HG03280 (cell line): ENCODE results near the gene PARD3.
"Not testable (repeated sequence)": the region's sequence is repeated elsewhere in the genome, so short reads cannot be mapped to it uniquely, and the experiment has no call there.

ENCODE experiments used
- ATAC-seq: cut with Tn5 transposase; IDR thresholded peaks from one replicate; pipeline ENCODE4 v1.9.1; 2021; ENCODE audit warnings: mild to moderate bottlenecking, moderate library complexity; ENCODE audit not compliant: unreplicated experiment

The PARD3 gene

GRCh38 chr10:34438741-34439140 lies 376.4 kb downstream of the PARD3 start:
- ATAC-seq, result no peak

DNA sequence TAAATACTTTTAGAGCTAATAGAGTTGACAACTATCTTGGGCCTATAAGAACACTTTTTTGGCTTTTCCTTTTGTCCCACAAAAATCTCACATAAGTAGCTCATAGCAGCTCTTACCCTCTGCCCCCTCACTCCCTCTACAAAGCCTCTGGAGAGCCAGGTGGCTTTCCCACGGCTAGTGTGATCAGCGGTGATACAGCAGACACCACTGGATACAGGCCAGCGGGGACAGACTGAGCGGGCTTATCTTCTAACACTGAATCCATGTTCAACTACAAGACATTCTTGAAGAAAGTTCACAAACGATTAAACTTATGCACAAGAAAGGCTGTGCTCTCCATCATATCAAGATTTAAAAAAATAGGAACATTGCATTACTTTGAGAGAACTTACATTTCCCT lies 377.2 kb downstream of the PARD3 start:
- no peak for ATAC-seq

DNA sequence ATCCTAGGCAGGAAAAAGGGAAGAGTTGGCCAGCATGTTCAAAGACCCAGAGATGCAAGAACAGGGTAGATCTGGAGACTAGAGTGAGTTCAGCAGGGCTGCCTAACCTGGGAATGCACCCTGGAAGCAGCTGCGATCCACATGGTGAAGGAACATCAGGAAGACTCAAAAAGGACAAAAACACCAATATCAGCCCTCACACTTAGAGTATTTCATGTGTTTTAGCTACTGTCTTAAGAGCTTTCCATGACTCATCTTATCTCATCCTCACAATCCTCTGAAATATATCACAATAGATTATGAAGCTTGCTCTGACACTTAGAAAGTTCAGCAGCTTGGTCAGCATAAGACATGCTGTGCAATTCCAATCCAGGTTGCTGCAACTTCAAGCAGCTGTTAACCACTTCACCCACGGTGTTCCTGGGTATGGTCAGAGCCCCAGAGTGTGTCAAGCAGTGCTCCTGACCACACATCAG lies 380.9 kb downstream of the PARD3 start:
- no peak for ATAC-seq

DNA sequence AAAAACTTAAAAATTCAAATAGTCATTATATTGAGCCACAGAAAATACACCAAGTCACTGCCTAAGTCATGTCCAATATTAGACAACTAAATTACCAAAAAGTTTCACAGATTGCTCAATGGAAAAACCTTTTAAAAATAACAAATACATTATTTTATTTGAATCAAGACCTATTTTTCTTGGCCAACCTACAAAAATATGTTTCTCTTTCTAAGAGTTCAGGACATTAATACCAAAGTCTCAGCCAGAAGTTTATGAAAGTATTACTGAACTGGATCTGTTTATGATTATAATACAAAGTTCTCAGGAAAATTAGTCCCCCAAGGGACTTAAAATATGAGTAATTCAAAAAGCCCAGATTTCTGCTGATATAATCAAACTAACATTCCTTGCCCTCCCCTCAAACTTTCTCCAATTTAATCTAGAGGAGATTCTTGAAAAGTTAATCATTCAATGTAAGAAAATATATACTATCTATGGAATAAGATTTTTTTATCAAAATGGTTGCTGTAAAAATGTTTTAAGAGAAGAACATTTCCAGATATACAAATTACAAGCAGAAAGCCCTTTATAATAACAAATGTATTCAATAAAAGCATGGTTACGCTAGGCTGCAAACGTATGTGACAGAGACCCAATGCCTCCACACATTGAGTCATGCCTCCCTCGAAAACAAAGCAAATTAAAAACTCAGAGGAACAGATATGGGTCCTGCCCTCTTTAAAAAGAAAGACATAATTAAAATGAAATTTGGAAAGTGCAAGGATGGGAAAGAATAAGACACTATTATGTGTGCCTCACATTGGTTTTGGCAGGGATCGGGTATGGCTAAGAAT lies 381.6 kb downstream of the PARD3 start:
- ATAC-seq, result no peak

DNA sequence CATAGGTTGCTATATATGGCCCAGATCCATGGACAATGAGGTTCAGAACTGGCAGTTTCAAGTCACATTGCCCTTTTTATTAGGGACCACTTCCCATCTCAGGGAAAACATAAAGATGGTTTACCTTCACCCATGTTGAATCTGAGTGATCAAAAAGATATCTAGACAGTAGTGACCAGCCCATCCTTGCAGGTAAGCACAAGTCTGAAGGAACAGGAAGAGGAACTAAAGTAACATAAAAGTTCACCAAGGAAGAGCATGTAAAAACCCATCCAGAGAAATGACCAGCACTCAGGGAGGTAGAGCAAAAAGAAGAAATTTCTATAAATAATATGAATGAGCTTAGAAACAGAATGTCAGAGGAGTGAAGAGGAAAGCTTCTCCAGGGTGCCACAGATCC lies 382.5 kb downstream of the PARD3 start:
- no peak for ATAC-seq

- no peak for ATAC-seq
Measured at GRCh38 chr10:34430685-34431084, 384.4 kb downstream of the PARD3 start.

- ATAC-seq, result no peak
Measured at GRCh38 chr10:34428501-34428900, 386.6 kb downstream of the PARD3 start.

DNA sequence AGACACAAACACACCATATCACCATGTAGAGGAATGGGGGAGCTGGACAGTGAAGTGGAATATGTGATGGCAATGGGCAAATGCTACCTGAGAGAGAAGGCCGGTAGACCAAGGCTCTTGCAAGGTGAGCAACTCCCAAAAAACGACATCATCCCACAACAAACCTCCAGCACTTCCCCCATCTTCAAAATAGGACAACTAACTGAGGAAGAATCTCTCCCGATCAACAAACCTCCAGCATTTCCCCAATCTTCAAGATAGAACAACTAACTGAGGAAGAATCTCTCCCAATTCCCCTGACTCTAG lies 387.2 kb downstream of the PARD3 start:
- ATAC-seq, result no peak

DNA sequence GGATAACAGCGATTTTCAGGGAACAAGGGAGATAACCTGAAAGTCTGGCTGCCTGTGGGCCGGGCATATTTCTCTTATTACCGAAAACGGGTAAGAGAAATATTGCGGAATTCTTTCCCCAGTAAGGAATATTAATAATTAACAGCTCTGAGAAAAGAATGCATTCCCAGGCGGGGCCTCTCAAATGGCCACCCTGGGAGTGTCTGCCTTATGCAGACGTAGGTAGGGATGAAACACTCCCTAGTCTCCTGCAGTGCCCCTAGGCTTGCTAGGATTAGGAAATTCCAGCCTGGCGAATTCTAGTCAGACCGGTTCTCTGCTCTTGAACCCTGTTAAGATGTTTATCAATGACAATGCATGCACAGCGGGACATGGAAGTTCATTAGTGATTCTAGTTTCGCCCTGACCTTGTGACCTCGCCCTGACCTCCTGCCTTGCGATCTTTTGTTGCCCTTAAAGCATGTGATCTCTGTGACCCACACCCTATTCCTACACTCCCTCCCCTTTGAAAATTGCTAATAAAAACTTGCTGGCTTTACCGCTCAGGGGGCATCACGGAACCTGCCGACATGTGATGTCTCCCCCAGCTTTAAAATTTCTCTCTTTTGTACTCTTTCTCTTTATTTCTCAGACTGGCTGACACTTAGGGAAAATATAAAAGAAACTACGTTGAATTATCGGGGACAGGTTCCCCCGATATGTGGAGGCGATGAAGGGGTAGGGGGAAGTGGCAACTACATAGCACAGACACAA lies 387.8 kb downstream of the PARD3 start:
- ATAC-seq, result not testable (repeated sequence)

- ATAC-seq, result not testable (repeated sequence)
Measured at GRCh38 chr10:34426538-34427157, 388.4 kb downstream of the PARD3 start.

DNA sequence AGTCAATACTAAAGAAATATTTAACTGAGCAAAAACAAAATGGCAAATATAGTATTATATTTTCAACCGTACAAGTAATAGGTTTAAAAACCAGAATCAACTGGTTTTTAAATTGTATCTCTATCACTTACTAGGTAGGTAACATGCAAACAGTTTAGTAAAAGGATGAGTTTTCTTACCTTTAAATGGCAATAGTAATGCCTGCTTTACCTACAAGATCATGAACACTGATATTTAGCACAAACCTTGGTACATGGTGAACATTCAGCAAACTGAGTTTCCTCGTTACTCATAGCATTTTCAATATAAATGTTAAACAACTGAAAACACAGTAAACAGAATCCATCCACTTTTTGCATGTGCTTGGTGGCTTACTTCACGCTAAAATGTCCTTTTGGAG lies 389.1 kb downstream of the PARD3 start:
- no peak for ATAC-seq

DNA sequence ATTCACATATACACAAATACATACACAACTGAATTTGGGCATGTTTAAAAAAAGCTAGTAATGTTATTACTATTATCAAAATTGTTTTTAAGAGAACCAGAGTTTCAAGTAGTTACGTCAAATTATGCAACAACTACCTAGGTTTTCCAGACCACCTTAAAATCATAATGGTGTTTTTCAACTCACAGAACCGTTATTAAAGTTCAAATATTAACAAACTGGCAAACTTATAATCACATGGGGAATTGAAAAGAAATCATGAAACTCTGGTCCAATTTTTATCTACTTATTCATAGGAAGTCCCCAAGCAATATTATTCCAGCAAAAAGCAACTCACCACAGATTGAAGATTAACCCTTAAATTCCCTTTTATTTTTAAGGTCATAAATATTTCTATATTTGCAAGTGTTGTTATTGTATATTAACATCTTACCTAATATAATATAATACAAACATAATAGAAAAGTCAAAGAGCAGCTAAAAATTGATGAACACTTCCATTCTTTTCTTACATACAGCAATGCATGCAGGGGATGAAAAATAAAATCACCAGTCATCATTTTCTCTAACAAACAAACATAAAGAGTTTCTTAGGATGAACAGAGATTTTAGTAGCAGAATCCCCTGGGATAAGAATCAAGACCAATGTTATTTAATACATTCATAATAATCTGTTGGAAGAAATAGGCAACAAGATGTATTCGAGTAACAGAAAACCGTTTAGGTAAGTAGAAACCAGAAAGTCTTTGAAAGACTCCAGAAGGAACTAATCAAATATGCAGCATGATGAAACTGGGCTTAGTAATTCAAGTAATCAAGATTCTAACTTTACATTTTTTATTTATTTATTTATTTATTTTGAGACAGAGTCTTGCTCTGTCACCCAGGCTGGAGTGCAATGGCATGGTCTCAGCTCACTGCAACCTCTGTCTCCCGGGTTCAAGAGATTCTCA lies 391.1 kb downstream of the PARD3 start:
- ATAC-seq, result no peak

GRCh38 chr10:34420795-34421194 lies 394.3 kb downstream of the PARD3 start:
- ATAC-seq, result no peak

DNA sequence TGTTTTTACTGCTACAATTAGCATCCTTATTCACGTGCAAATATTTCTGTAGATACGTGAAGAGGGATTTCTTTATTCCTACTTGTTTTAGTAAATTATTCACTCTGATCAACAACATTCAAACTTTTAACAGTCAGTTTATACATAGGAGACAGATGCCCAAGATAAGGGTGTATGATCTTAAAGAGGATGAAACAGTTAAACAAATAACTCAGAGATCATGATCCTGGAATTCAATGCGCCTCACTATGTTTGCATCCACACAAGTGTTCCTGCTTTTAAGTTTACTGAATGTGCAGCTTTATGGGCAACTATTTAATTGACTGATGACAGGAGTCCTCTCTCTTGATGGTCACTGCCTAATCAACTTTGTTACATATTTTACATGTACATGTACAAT lies 394.8 kb downstream of the PARD3 start:
- no peak for ATAC-seq

DNA sequence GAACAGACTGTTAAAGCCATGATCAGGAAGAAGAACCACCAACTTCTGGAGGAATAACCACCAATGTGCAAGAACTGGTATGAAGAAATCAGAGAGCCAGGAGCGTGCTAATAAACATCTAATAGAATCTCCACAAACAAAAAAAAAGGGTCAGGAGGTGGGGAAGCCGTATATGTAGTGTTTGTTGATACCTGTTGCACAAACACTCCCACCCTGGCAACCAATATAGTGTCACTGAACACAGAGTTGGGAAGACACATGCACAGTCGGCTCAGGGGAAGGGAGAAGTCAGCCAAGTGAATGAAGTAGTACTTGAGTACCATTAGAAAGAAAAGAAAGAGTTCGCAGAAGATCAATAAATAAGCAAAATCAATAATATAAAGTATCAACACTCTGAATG lies 400.1 kb downstream of the PARD3 start:
- ATAC-seq, result no peak

- no peak for ATAC-seq
Measured at GRCh38 chr10:34413756-34414587, 401.1 kb downstream of the PARD3 start.

- no peak for ATAC-seq
Measured at GRCh38 chr10:34413214-34413613, 401.9 kb downstream of the PARD3 start.

GRCh38 chr10:34408956-34409355 lies 406.1 kb downstream of the PARD3 start:
- ATAC-seq, result no peak

DNA sequence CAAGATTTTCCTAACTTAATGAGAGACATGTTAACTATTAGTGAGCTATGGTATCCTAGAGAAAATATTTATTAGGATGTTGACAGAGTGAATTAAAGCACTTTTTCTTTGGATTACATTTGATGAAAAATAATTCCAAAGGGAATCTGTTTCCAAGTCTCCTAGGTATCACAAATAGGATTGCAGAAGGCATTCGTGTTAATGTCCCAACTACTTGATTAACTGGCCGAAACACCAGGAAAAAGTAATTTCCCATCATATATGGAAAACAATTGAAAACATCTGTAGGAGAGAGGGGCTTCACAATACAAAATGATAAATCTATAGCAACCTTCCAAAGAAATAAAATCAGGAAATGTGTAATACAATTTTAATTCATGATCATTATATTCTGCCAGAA lies 406.7 kb downstream of the PARD3 start:
- ATAC-seq, result no peak

GRCh38 chr10:34407324-34407805 lies 407.7 kb downstream of the PARD3 start:
- no peak for ATAC-seq
